H9 (cell line): ENCODE data around the gene HMGB1. TPM values are rescaled to one million over a fixed set of nuclear protein-coding genes. Genes with fewer than 3 reads are reported as not detected.
"Not testable (repeated sequence)": the region's sequence is repeated elsewhere in the genome, so short reads cannot be mapped to it uniquely, and the experiment has no call there.

Source experiments
- DNase-seq: peaks from one replicate; pipeline ENCODE4 v3.0.0-alpha.2; 2017
- H2AFZ ChIP-seq: one replicate; pipeline ENCODE4 v1.6.1; 2013; ENCODE audit warnings: mild to moderate bottlenecking, low read length, control low read depth, moderate library complexity
- H2AK5ac ChIP-seq: 2 replicates; pipeline ENCODE4 v1.6.1; 2013; ENCODE audit warnings: low read length, control low read depth, mixed read lengths; ENCODE audit not compliant: insufficient read length
- H2BK120ac ChIP-seq: one replicate; pipeline ENCODE4 v1.6.1; 2013; ENCODE audit warnings: low read depth, mild to moderate bottlenecking, low read length, control low read depth, inconsistent platforms; ENCODE audit not compliant: poor library complexity, severe bottlenecking
- H2BK12ac ChIP-seq: 2 replicates; pipeline ENCODE4 v1.6.1; 2013; ENCODE audit warnings: low read length, control low read depth, mixed read lengths, low read depth; ENCODE audit not compliant: insufficient read length
- H2BK15ac ChIP-seq: 2 replicates; pipeline ENCODE4 v1.6.1; 2013; ENCODE audit warnings: low read depth, low read length, control low read depth
- H2BK20ac ChIP-seq: one replicate; pipeline ENCODE4 v1.6.1; 2013; ENCODE audit warnings: low read depth, mild to moderate bottlenecking, low read length, control low read depth, inconsistent platforms; ENCODE audit not compliant: poor library complexity, severe bottlenecking
- H2BK5ac ChIP-seq: 2 replicates; pipeline ENCODE4 v1.6.1; 2013; ENCODE audit warnings: low read length, control low read depth, mixed read lengths; ENCODE audit not compliant: insufficient read length
- H3K14ac ChIP-seq: 2 replicates; pipeline ENCODE4 v1.6.1; 2013; ENCODE audit warnings: low read length, control low read depth; ENCODE audit not compliant: insufficient read depth
- H3K18ac ChIP-seq: 2 replicates; pipeline ENCODE4 v1.6.1; 2013; ENCODE audit warnings: low read depth, mild to moderate bottlenecking, mixed read lengths, low read length, control low read depth; ENCODE audit not compliant: insufficient read length
- H3K23ac ChIP-seq: 2 replicates; pipeline ENCODE4 v1.6.1; 2013; ENCODE audit warnings: low read length, control low read depth, mixed read lengths, low read depth; ENCODE audit not compliant: insufficient read length
- H3K23me2 ChIP-seq: 2 replicates; pipeline ENCODE4 v1.6.1; 2013; ENCODE audit warnings: low read depth, mild to moderate bottlenecking, mixed read lengths, low read length, control low read depth; ENCODE audit not compliant: insufficient read length, poor library complexity, severe bottlenecking
- H3K27ac ChIP-seq: 2 replicates; pipeline ENCODE4 v1.5.1; 2013; ENCODE audit warnings: low read length, control low read depth, mixed read lengths, low read depth; ENCODE audit not compliant: insufficient read length
- H3K27me3 ChIP-seq: 2 replicates; pipeline ENCODE4 v1.6.1; 2013; ENCODE audit warnings: low read length, control low read depth, inconsistent platforms; ENCODE audit not compliant: insufficient read depth
- H3K4ac ChIP-seq: 2 replicates; pipeline ENCODE4 v1.6.1; 2013; ENCODE audit warnings: low read depth, mild to moderate bottlenecking, control low read depth, inconsistent platforms, low read length, moderate library complexity
- H3K4me1 ChIP-seq: 2 replicates; pipeline ENCODE4 v1.6.1; 2013; ENCODE audit warnings: low read length, control low read depth, inconsistent platforms; ENCODE audit not compliant: insufficient read depth
- H3K4me2 ChIP-seq: 2 replicates; pipeline ENCODE4 v1.6.1; 2013; ENCODE audit warnings: low read length, control low read depth, mixed read lengths; ENCODE audit not compliant: insufficient read length, insufficient read depth
- H3K56ac ChIP-seq: 2 replicates; pipeline ENCODE4 v1.6.1; 2013; ENCODE audit warnings: low read depth, mild to moderate bottlenecking, mixed read lengths, low read length, control low read depth; ENCODE audit not compliant: insufficient read length
- H3K79me1 ChIP-seq: 2 replicates; pipeline ENCODE4 v1.6.1; 2013; ENCODE audit warnings: low read depth, mild to moderate bottlenecking, moderate library complexity, low read length, control low read depth, inconsistent platforms; ENCODE audit not compliant: insufficient read depth, poor library complexity, severe bottlenecking
- H3K79me2 ChIP-seq: 2 replicates; pipeline ENCODE4 v1.6.1; 2013; ENCODE audit warnings: low read length, control low read depth, inconsistent platforms; ENCODE audit not compliant: insufficient read depth
- H3K9ac ChIP-seq: 2 replicates; pipeline ENCODE4 v1.6.1; 2013; ENCODE audit warnings: low read length, control low read depth, mixed read lengths; ENCODE audit not compliant: insufficient read length; ENCODE audit errors: extremely low read depth
- H3K9me3 ChIP-seq: one replicate; pipeline ENCODE4 v1.6.1; 2013; ENCODE audit warnings: low read depth, low read length, inconsistent platforms; ENCODE audit not compliant: control insufficient read depth
- H3T11ph ChIP-seq: one replicate; pipeline ENCODE4 v1.6.1; 2013; ENCODE audit warnings: mild to moderate bottlenecking, low read length, control low read depth, inconsistent platforms
- H4K20me1 ChIP-seq: one replicate; pipeline ENCODE4 v1.6.1; 2013; ENCODE audit not compliant: control insufficient read depth, insufficient read length, insufficient read depth
- H4K5ac ChIP-seq: 2 replicates; pipeline ENCODE4 v1.6.1; 2013; ENCODE audit warnings: low read depth, mild to moderate bottlenecking, mixed read lengths, low read length, control low read depth; ENCODE audit not compliant: insufficient read length
- H4K8ac ChIP-seq: replicated peaks from 2 replicates; pipeline ENCODE4 v1.6.1; 2013; ENCODE audit warnings: low read length, control low read depth, mixed read lengths, low read depth; ENCODE audit not compliant: insufficient read length
- H4K91ac ChIP-seq: 2 replicates; pipeline ENCODE4 v1.6.1; 2013; ENCODE audit warnings: low read depth, mild to moderate bottlenecking, moderate library complexity, mixed read lengths, low read length, control low read depth; ENCODE audit not compliant: insufficient read length
- H3K27ac Mint-ChIP-seq, 3 experiments: 2 replicates in 2 of 3; 3 replicates in 1 of 3; pipeline ENCODE4 v1.8.0; 2020 to 2021; ENCODE audit warnings: mixed read lengths in 3 of 3, mild to moderate bottlenecking in 1 of 3, moderate library complexity in 1 of 3
- H3K27me3 Mint-ChIP-seq: 2 replicates; pipeline ENCODE4 v1.8.0; 2021; ENCODE audit warnings: low read depth, mild to moderate bottlenecking, moderate library complexity, mixed read lengths
- H3K36me3 Mint-ChIP-seq, 3 experiments: 2 replicates in 2 of 3; 3 replicates in 1 of 3; pipeline ENCODE4 v1.8.0; 2020 to 2021; ENCODE audit warnings: low read depth in 3 of 3, mixed read lengths in 3 of 3; ENCODE audit not compliant: insufficient read depth in 1 of 3
- H3K4me1 Mint-ChIP-seq, 2 experiments: 2 replicates each; pipeline ENCODE4 v1.8.0; 2020; ENCODE audit warnings: mixed read lengths in 2 of 2
- H3K4me3 Mint-ChIP-seq, 2 experiments: 2 replicates in 1 of 2; 3 replicates in 1 of 2; pipeline ENCODE4 v1.8.0; 2020 to 2021; ENCODE audit warnings: mild to moderate bottlenecking in 2 of 2, mixed read lengths in 2 of 2, moderate library complexity in 1 of 2
- H3K9me3 Mint-ChIP-seq, 2 experiments: 2 replicates in 1 of 2; 3 replicates in 1 of 2; pipeline ENCODE4 v1.8.0; 2020; ENCODE audit warnings: mild to moderate bottlenecking in 2 of 2, mixed read lengths in 2 of 2, moderate library complexity in 1 of 2
- WGBS: extraction: QIAGEN DNeasy Blood & Tissue Kit; methylation state at CpG from one replicate; pipeline ENCODE4 v1.1.7; 2013; ENCODE audit warnings: missing lambda C conversion rate, low lambda C conversion rate, mixed read lengths; ENCODE audit not compliant: insufficient read length; ENCODE audit errors: extremely low coverage; 5-methylcytosine and 5-hydroxymethylcytosine counted together
- total RNA-seq: library from RNA; stranded (reverse); gene quantifications from 2 replicates; pipeline ENCODE4 v1.2.1, GENCODE V29; 2021
- TF ChIP-seq, protein P1 (sequence below): fragments of 200-600 bp; sonication (generic); conservative IDR thresholded peaks from 3 replicates; pipeline ENCODE4 v1.8.0; 2021; ENCODE audit warnings: antibody characterized with exemption, mild to moderate bottlenecking

HMGB1 gene
- total RNA-seq, 1 experiment from 2014 or later, result 688 TPM

DNA sequence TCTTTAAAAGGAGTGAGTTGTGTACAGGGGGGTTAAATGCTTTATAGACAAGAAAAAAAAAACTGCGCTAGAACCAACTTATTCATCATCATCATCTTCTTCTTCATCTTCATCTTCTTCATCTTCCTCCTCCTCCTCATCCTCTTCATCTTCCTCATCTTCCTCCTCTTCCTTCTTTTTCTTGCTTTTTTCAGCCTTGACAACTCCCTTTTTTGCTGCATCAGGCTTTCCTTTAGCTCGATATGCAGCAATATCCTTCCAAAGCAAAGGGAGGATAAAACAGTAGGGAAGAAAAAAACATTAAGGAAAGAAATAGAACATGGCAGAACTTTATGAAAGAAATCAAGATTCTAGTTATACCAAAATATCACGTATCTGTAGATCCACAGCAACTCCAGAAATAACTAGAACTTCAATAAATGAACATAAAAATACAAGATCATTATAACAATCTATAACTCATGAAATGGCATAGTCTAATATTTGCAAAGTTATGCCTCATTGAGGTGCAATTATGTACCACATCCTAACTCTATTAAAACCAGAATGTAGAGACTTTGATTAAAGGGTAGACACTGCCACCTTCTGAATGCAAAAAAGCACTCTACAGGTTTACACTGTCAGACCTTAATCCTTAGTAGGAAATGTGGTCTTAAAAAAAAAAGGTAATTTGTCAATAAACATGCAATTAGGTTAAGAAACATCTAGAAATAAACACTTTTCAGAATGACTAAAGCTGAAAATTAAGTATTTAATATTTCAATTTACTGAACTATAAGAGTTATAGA, 4.3 kb downstream of the HMGB1 start:
- H4K8ac ChIP-seq, H3K56ac ChIP-seq, H4K20me1 ChIP-seq, H3T11ph ChIP-seq, H3K4ac ChIP-seq, H2BK120ac ChIP-seq, H3K14ac ChIP-seq, H3K9me3 ChIP-seq, H2BK15ac ChIP-seq, H2BK12ac ChIP-seq, H2AK5ac ChIP-seq, DNase-seq, H2AFZ ChIP-seq, H2BK5ac ChIP-seq, H3K9me3 Mint-ChIP-seq, H4K91ac ChIP-seq, H4K5ac ChIP-seq, H3K4me1 ChIP-seq, H3K79me2 ChIP-seq, H3K23ac ChIP-seq, H3K18ac ChIP-seq, H3K4me2 ChIP-seq, H2BK20ac ChIP-seq, H3K27me3 ChIP-seq, H3K27ac ChIP-seq, H3K23me2 ChIP-seq, H3K79me1 ChIP-seq, H3K9ac ChIP-seq, H3K4me3 Mint-ChIP-seq, H3K27me3 Mint-ChIP-seq: not testable (repeated sequence)
- TF ChIP-seq, protein P1, sequence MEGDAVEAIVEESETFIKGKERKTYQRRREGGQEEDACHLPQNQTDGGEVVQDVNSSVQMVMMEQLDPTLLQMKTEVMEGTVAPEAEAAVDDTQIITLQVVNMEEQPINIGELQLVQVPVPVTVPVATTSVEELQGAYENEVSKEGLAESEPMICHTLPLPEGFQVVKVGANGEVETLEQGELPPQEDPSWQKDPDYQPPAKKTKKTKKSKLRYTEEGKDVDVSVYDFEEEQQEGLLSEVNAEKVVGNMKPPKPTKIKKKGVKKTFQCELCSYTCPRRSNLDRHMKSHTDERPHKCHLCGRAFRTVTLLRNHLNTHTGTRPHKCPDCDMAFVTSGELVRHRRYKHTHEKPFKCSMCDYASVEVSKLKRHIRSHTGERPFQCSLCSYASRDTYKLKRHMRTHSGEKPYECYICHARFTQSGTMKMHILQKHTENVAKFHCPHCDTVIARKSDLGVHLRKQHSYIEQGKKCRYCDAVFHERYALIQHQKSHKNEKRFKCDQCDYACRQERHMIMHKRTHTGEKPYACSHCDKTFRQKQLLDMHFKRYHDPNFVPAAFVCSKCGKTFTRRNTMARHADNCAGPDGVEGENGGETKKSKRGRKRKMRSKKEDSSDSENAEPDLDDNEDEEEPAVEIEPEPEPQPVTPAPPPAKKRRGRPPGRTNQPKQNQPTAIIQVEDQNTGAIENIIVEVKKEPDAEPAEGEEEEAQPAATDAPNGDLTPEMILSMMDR, result peak; percentile 21; the same call in 1 of the 3 replicates
- WGBS, result no CpG with 5 or more reads among the region's 3 CpGs
- Mint-ChIP-seq H3K4me1 (peaks cover 3 to 15% of the 10 kb centered on the region in 2 experiments), H3K27ac (peak overlapping the region in 1 of 3 experiments; percentile 96; a peak in 2 of 7 replicates), H3K36me3 (peaks cover 24 to 48% (median 30%) of the 10 kb centered on the region in 3 experiments)
